NCI-H1694 (cell line): ENCODE measurements around the gene ZNF132.

Source experiments
- DNase-seq: peaks from one replicate; lab custom pipeline; 2025; lab: John Stamatoyannopoulos, UW

ZNF132 gene

DNA sequence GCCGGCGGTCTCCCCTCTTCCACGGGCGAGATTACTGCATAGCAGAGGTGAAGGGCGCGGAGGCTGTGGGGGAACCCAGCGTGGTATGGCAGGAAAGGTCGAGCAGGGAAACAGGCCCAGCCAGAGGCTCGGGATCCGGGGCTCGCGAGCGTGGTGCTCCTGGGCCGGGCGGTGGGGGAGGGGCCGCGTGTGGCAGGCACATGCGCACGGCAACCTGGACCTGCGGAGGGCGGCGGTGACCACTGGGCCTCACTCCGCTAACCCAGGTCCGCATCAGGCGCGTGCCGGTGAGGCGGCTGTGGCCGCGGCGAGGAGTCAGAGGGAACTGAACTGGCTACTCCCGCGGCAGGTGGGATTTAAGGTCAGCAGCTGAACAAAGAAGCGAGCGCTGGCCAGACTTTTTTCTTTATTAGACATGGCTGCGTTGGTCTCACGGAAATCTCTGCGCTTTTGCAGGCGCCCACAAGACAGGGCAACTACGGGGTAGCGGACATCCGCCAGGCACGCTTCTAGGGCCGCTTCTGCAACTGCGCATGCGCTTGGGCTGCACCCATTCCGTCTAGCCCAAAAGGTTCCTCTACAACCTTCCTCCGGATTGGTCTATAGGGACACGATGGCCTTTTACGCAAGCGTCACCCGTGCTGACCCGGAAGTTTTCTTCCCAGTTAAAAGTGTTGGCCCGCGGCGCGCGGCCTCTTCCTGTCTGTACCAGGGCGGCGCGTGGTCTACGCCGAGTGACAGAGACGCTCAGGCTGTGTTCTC, 53.2 kb downstream of the ZNF132 start, which contains the start of gene RPS5:
RPS5 (plus strand) TSS at position 694 of the 762 bp plus-strand sequence. CDS start 869 bp downstream, outside the sequence.
- DNase-seq: peak; percentile 99

- no peak for DNase-seq
These were observed 53.9 kb downstream of the ZNF132 start for GRCh38 chr19:58385891-58386575.

GRCh38 chr19:58385313-58385890, 54.6 kb downstream of the ZNF132 start:
- DNase-seq: no peak

- no peak for DNase-seq
These were observed 56.9 kb downstream of the ZNF132 start for GRCh38 chr19:58382997-58383603.
